ENCODE results near the gene CFAP69.

Gene CFAP69

DNA sequence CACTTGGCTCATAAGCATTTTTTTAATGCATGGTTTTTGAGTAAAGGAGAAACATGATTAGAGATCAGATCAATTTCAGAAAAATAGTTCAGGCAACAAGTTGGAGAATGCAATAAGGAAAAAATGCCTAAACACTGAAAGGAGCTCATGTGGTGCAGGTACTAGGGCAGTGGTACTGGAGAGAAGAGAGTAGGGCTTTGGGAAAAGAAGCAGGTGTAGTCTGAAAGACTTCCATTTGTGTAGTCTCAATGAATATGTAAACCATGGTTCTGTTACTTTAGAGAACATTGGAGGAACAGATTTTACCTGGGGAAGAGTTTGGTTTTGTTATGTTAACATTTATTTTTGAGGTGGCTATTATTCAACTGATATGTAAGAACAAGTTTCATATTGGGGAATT is 107.0 kb downstream of the CFAP69 start:
- no peak for TF ChIP-seq CTCF (IDR thresholded peaks at IDR 0.05)

All from LNCAP (cell line).